ENCODE data around the gene AADAC.

- no peak for TF ChIP-seq CTCF (IDR thresholded peaks at IDR 0.05; ENCODE audit: borderline replicate concordance, extremely low read depth, low read length, poor library complexity, severe bottlenecking)
- no peak for TF ChIP-seq EZH2 (IDR thresholded peaks at IDR 0.05; ENCODE audit: borderline replicate concordance, low read depth, low read length, severe bottlenecking)
Measured at GRCh38 chr3:151768393-151768930, 45.5 kb upstream of the AADAC start.

Measured in DND-41 (cell line).